GM20000 (cell line): ENCODE results near the gene MTA2.

ENCODE experiments used
- DNase-seq: peaks from one replicate; pipeline ENCODE4 v3.0.0; 2012; ENCODE audit warnings: low spot score
- TF ChIP-seq, protein P1 (sequence below): IDR thresholded peaks from 2 replicates; pipeline ENCODE4 v1.5.1; 2012; ENCODE audit warnings: mild to moderate bottlenecking, control low read depth; ENCODE audit errors: extremely low read depth, missing control alignments

Gene MTA2

DNA sequence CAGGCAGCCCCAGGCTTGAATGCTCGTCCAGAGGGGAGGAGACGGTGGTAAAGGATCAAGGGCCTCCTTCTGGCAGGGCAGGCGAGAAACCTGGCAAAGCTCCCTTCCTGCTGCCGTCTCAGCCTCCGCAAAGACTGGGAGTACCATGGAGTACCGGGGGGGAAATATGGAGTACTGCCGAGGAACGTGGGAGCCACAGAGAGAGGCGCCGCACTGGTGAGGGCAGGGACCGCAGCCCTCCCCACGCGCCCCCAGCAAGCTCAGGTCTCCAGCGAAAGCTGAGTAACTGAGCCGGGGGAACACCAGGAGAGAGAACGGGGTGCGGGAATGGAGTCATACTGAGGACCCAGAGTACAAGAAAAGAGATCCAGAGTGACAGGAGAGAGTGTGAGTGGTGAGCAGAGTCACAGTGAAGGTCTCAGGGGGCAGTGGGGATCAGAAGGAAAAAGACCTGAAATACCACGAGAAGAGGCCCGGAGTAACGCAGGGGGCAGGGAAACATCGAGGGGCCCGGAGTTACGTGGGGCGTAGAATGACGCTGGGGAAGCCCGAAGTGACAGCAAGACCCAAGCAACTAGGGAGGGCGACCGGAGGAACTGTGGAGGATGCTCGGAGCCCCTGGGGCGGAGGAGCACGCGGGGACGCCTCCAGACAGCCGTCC, 10.2 kb upstream of the MTA2 start:
- peak; percentile 49 for DNase-seq
- TF ChIP-seq, protein P1, sequence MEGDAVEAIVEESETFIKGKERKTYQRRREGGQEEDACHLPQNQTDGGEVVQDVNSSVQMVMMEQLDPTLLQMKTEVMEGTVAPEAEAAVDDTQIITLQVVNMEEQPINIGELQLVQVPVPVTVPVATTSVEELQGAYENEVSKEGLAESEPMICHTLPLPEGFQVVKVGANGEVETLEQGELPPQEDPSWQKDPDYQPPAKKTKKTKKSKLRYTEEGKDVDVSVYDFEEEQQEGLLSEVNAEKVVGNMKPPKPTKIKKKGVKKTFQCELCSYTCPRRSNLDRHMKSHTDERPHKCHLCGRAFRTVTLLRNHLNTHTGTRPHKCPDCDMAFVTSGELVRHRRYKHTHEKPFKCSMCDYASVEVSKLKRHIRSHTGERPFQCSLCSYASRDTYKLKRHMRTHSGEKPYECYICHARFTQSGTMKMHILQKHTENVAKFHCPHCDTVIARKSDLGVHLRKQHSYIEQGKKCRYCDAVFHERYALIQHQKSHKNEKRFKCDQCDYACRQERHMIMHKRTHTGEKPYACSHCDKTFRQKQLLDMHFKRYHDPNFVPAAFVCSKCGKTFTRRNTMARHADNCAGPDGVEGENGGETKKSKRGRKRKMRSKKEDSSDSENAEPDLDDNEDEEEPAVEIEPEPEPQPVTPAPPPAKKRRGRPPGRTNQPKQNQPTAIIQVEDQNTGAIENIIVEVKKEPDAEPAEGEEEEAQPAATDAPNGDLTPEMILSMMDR = no peak

DNA sequence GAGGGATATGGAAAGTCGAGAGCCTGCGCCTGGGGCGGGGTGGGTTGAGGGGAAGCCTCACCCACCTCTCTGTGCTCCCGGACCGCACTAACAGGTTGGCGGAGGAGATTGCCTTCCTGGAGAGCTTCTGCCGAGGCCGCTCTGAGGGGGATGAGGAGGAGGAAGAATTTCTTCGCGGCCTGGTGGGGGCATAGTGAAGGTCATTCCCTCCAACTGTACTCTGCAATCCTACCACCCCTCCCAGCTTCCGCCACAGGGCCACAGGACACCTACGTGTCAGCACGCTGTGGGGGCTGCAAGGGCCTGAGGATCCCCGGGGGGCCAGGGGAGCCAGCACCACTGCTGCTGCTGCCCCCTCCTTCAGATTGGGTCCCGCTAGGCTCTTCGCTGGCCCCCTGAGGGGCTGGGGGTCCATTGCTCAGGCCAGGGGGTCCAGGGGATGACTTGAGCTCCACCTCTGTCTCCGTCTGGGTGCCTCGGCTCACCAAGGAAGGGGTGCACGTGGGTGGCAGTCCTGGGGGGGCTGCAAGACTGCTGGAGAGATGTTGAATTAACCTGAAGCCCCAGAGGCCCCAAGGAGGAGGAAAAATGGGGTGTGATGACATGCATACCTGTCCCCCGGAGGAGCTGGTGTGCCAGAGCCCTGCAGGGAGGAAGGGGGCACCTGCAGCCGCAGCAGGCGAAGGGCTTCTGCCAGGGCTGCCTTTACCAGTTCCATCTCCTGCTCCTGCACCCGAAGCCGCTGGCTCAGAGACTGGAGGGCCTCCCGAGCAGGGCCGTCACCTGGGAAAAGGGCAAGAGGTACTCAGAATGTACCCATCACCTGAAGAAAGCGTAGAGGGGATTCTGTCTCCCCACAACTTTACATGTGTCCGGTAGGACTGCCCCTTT, 9.4 kb upstream of the MTA2 start:
- TF ChIP-seq, protein P1 = no peak
- DNase-seq = no peak

DNA sequence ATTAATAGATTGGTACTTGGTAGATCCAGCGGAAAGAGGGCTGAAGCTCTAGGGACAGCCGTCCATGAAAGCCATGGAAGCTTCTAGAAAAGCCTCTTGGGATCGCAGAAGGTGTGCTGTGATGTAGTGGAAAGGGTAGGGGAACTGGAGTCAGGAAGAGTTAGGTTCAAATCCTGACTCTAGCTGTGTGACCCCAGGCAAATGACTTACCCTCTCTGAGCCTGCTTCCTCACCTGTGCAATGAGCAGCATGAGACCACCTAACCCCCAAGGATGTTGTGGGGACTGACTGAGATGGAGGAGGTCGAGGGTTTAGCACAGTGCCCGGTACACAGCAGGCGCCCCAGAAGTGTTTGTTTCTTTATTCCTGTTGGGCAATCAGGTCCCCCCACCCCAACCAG, 8.7 kb upstream of the MTA2 start:
- no peak for DNase-seq
- TF ChIP-seq, protein P1 = no peak

DNA sequence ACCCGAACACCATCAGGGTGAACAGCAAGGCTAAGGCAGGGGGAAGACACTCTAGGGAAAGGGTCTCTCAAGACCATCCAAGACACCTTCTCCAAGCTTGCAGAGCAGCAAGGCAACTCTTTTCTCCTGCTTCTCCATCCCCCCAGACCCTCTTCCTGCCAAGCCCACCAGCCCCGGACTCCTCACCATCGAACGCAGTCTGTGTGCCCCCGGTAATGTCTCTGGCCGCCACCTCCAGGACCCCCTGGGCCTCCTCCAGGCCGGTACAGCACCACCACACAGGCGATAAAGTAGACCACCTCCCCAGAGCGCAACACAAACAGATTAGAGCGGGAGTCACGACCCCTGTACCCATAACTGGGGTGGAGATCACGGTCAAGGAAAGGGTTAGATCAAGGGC, 7.1 kb upstream of the MTA2 start:
- TF ChIP-seq, protein P1 = no peak
- no peak for DNase-seq

DNA sequence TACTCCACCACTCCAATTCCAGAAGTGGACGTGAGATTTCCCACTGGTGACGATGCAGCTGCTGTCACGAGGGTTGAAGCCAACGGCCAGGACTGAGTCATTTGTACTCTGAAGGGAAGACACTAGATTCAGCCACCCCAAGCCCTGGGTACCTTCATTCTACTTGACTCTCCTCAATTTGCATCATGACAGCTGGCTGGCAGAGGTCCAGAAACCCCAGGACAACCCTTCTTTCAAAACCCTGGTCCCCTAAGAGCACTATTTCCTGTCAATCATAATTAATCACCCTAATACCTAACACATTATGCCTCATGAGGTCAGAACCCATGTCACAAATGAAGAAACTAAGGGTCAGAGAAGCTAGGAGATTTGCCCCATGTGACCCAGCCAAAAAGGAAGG, 6.0 kb upstream of the MTA2 start:
- TF ChIP-seq, protein P1 = no peak
- DNase-seq = no peak

DNA sequence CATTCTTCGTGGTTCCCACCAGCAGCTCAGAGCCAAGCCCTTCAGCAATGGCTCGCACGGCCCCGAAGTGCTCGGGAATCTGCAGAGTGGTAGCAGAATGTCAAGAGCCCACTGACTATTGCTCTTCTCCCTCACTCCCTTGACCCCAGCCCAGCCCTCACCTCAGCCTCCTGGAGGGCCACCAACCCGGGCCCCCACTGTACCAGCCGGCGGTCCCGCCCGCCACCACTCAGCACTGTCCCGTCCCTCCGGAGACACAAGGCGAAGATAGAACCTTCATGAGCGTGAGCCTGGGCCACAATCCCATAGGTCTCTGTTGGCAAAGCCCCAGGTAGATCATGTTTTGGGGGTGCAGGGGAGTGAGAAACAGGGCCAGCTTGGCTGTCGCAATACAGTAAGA, 4.2 kb upstream of the MTA2 start:
- no peak for DNase-seq
- TF ChIP-seq, protein P1 = no peak

DNA sequence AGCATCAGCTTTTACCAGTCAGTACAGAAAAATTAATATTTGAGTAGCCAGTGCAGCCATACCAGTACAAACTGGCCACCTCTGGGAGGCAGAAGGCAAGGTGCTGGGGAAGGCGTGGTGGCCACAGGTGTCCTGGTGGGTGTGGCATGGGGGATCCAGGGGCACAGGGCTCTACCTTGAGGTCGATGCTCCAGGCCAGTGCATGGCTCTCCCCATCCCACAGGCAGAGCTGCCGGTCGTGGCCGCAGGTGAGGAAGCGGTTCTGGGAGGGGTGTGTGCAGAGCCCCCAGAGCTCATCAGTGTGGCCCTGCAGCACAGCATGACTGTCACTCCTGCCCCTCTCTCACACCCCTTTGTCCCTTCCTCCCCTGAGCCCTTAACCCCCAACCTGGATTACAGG, 3.8 kb upstream of the MTA2 start:
- no peak for DNase-seq
- TF ChIP-seq, protein P1 = no peak
